NCI-H1092 (cell line): ENCODE measurements around the gene ACAA1.

ENCODE experiments used
- DNase-seq: peaks from one replicate; lab custom pipeline; 2025; lab: John Stamatoyannopoulos, UW

The ACAA1 gene

DNA sequence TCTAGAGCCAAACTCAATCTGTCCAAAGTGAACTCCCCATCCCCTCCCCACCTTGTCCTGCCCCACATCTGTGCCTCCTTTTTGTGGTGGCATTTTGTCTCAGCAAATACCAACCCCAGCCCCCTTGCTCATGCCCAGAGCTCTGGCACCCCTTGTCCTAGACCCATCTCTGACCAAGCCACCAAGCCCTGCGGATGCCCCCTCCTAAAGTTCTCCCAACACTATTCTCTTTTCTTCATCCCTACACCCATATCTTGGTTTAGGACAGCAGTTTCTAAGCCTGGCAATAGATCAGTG lies 17.7 kb downstream of the ACAA1 start:
- no peak for DNase-seq

GRCh38 chr3:38118421-38119247 lies 18.3 kb downstream of the ACAA1 start:
- no peak for DNase-seq

GRCh38 chr3:38117748-38118420 lies 19.0 kb downstream of the ACAA1 start:
- DNase-seq = peak; percentile 6

GRCh38 chr3:38117163-38117716 lies 19.7 kb downstream of the ACAA1 start:
- no peak for DNase-seq

GRCh38 chr3:38116471-38117162 lies 20.3 kb downstream of the ACAA1 start:
- DNase-seq = no peak

- DNase-seq = no peak
Observed at GRCh38 chr3:38115645-38116427, 21.1 kb downstream of the ACAA1 start.

GRCh38 chr3:38114875-38115644 lies 21.9 kb downstream of the ACAA1 start:
- no peak for DNase-seq

DNA sequence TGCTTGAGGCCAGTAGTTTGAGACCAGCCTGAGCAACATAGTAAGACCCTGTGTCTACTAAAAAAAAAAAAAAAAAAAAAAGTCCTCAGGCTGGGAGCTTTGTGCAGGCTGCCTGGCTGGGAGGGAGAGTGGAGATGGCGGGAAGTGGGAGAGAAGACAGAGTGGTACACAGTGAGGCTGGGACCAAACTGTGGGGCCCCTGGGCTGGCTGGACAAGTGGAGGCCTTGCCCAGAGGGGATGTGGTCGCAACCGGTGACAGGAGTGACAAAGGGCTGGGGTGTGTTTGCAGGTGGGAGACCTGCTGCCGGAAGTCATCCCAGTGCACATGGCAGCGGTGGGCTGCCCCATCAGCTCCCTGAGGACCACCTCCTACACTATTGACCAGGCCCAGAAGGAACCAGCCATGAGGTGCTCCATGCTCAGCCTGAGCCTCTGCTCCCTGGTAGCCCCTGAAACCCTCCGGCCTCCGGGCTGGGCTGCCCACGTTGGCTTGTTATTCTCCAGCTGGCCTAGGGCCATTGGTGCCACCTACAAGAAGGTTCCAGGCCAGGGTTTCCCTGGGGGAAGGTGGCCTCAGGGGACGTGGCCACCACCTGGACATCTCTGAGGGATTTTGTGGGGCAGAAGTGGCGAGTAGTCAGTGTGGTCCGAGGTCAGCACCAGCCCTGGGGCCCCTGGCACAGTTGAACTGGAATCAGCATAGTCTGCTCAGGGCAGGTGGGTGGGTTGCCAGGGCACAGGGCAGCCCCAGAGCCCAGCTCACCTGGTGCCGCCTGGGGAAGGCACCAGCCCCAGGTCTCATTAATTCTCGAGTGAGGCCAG lies 22.7 kb downstream of the ACAA1 start:
- no peak for DNase-seq

- DNase-seq = no peak
Observed at GRCh38 chr3:38112378-38112761, 24.6 kb downstream of the ACAA1 start.

- DNase-seq = no peak
Observed at GRCh38 chr3:38111696-38112377, 25.1 kb downstream of the ACAA1 start.

- DNase-seq = no peak
Observed at GRCh38 chr3:38111201-38111600, 25.7 kb downstream of the ACAA1 start.

- DNase-seq = no peak
Observed at GRCh38 chr3:38110314-38111050, 26.4 kb downstream of the ACAA1 start.

DNA sequence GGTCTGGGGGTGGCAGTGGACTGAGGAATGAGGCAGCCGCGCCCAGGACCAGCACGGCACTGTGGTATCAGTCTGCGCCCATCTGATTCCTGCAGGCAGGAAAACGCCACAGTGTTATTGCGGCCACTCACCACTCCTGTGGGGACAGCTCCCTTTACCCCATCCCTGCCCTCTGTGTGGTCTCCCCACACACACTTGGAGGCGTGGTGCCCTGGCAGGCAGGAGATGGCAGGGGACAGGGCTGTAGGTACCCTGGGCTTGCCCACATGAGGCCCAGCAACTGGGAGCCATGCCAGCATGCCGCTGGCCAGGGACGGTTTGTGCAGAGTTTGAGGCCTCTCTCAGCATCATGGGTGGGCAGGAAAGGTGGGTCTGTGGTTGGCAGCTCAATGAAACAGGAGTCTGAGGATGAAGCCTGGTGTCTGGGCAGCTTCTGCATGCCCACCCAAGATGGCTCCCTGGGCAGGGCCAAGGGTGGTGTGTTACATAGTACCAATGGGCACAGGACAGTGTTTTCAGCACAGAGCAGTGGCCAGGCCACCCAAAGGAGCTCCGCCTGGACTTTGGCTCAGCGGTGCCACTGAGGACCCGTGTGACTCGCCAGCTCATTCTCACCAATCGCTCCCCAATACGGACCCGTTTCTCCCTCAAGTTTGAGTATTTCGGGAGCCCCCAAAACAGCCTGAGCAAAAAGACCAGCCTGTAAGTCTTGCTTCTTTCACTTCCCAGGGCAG lies 27.2 kb downstream of the ACAA1 start:
- no peak for DNase-seq

GRCh38 chr3:38108649-38109579 lies 28.0 kb downstream of the ACAA1 start:
- DNase-seq = no peak

- no peak for DNase-seq
Observed at GRCh38 chr3:38107911-38108648, 28.8 kb downstream of the ACAA1 start.

DNA sequence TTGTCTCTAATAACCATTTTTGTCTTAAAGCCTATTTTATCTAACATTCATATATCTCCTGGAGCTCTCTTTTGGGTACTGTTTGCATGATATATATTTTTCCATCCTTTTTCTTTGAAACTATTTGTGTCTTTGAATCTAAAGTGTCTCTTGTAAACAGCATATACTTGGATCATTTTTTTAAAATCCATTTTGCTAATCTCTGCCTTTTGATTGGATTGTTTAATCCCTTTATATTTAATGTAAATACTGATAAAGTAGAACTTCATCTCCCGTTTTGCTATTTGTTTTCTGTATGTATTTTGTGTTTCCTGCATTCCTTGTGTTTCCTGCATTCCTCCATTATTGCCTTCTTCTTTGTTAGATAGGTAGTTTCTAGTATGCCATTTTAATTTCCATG lies 31.4 kb downstream of the ACAA1 start:
- no peak for DNase-seq

DNA sequence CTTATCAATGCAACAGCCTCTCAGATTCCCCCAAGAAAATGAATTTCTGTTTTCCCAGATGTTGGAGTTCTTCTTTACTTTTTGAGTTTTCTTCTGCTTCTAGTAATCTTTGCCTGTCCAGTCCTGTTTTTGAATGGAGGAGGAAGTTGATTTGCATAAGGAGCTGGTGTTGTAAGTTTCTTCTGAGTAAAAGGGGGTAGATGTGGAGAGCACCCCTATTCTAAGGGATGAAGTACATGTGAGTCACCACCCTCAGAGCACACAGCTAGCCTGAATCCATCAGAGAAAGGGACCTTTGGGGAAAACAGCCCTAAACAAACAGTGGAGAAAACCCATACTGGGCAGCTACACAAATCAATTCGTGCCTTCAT lies 34.5 kb downstream of the ACAA1 start:
- DNase-seq = no peak
